D721Med (cell line): ENCODE data around the gene DCUN1D4.

Source experiments
- DNase-seq: peaks from one replicate; pipeline ENCODE4 v3.0.0; 2011; ENCODE audit warnings: low spot score; ENCODE audit not compliant: insufficient read length
- FAIRE-seq: peaks from 2 replicates; lab custom pipeline; 2011; peaks lifted over from hg19 to GRCh38; lab: Jason Lieb, UNC
- CTCF ChIP-seq: IDR thresholded peaks from 2 replicates; pipeline ENCODE4 v1.5.1; 2012; ENCODE audit warnings: mild to moderate bottlenecking, control low read depth; ENCODE audit not compliant: insufficient read depth; ENCODE audit errors: missing control alignments

DCUN1D4 gene

GRCh38 chr4:51866835-51867234 lies 23.9 kb downstream of the DCUN1D4 start:
- TF ChIP-seq CTCF, result no peak
- FAIRE-seq (no peak), DNase-seq (no peak)

- no peak for TF ChIP-seq CTCF
- DNase-seq, result no peak
- FAIRE-seq, result no peak
Observed at GRCh38 chr4:51867689-51868448, 24.9 kb downstream of the DCUN1D4 start.

GRCh38 chr4:51868449-51868847 lies 25.5 kb downstream of the DCUN1D4 start:
- FAIRE-seq (no peak), DNase-seq (no peak)
- no peak for TF ChIP-seq CTCF

- FAIRE-seq (no peak), DNase-seq (no peak)
- TF ChIP-seq CTCF, result no peak
Observed at GRCh38 chr4:51870441-51871188, 27.7 kb downstream of the DCUN1D4 start.

GRCh38 chr4:51872283-51872997 lies 29.5 kb downstream of the DCUN1D4 start:
- DNase-seq (no peak), FAIRE-seq (no peak)
- TF ChIP-seq CTCF, result no peak

GRCh38 chr4:51874551-51874950 lies 31.6 kb downstream of the DCUN1D4 start:
- no peak for TF ChIP-seq CTCF
- FAIRE-seq (no peak), DNase-seq (no peak)
